Lung microvascular endothelial cell (primary cell): ENCODE measurements around the gene NEIL3. TPM values are rescaled to one million over a fixed set of nuclear protein-coding genes. Genes with fewer than 3 reads are reported as not detected.

Experiments
- DNase-seq, 2 donors: peaks; one replicate each; pipeline versions ENCODE4 v3.0.0 to v3.0.0-alpha.2; 2010; ENCODE audit warnings: low read depth in 2 of 2
- total RNA-seq: library from RNA; depleted of rRNA; stranded (reverse); fragments of >200 nt; gene quantifications from 2 replicates; pipeline ENCODE4 v1.2.1, GENCODE V29; 2014

NEIL3 gene, protein sequence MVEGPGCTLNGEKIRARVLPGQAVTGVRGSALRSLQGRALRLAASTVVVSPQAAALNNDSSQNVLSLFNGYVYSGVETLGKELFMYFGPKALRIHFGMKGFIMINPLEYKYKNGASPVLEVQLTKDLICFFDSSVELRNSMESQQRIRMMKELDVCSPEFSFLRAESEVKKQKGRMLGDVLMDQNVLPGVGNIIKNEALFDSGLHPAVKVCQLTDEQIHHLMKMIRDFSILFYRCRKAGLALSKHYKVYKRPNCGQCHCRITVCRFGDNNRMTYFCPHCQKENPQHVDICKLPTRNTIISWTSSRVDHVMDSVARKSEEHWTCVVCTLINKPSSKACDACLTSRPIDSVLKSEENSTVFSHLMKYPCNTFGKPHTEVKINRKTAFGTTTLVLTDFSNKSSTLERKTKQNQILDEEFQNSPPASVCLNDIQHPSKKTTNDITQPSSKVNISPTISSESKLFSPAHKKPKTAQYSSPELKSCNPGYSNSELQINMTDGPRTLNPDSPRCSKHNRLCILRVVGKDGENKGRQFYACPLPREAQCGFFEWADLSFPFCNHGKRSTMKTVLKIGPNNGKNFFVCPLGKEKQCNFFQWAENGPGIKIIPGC
- 1.2 and 2.4 TPM in 2 replicates for total RNA-seq

GRCh38 chr4:177309522-177310371 is at the start of gene NEIL3:
TSS of gene NEIL3 (plus strand) at chr4:177309874. CDS start at chr4:177309954, 80 bp downstream.
- DNase-seq = peak; percentile 88 to 93

GRCh38 chr4:177263818-177264217 is 45.9 kb upstream of the NEIL3 start:
- no peak for DNase-seq

- no peak for DNase-seq
Measured at GRCh38 chr4:177264788-177265422, 44.8 kb upstream of the NEIL3 start.

DNA sequence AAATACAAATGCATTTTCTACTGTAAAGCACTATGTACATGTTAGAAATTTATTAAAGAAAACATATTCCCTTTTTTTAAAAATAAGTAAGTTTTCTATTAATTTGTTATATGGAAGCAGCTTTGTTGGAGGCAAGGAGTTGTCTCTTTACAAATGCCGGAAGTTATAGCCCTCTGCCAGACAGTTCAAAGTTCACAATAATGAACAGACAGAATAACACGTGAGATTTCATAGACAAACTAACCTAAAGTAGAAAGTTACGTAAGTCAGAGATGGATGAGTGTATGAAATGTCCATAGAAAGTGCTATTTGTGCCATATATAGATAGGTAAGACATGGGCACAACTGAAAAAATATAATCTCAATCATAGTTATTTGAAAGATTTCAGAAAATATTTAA is 43.9 kb upstream of the NEIL3 start:
- no peak for DNase-seq

GRCh38 chr4:177266506-177266905 is 43.2 kb upstream of the NEIL3 start:
- no peak for DNase-seq

- DNase-seq = no peak
Measured at GRCh38 chr4:177267911-177268310, 41.8 kb upstream of the NEIL3 start.

DNA sequence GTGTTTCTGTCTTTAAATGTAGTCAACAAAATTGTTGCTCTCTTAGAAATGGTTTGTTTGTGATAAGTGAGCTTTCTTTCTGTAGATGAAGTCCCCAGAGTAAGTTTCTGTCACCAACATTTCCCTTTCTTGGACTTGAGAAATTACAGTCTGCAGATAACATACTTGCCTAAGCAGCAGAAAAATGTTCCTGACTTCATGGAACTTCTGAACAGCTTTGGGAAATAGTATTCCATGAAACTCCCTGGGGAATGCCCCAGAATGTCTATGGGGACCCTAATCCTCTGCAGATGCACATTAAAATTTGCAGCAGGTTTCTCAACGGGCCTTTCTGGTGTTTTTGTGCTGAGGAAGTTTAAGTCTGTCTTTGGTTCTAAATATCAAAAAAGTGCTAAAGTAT is 38.6 kb upstream of the NEIL3 start:
- DNase-seq = no peak

GRCh38 chr4:177271915-177272766 is 37.5 kb upstream of the NEIL3 start:
- no peak for DNase-seq

DNA sequence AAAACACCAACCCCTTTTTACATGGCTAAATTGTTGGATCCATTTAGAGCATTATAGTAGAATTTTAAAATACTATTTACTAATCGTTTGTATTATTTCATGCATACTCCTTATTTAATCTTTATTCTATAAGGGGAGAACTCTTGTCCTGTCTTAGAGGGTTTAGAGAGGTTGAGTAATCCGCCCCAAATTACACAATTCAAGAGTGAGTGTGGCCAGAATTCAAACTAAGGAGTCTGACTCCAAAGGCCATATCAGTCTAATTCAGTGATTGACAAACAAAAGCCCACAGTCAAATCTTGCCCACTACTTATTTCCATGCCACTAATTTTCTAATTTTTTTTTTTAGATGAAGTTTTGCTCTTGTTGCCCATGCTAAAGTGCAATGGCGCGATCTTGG is 33.7 kb upstream of the NEIL3 start:
- no peak for DNase-seq

DNA sequence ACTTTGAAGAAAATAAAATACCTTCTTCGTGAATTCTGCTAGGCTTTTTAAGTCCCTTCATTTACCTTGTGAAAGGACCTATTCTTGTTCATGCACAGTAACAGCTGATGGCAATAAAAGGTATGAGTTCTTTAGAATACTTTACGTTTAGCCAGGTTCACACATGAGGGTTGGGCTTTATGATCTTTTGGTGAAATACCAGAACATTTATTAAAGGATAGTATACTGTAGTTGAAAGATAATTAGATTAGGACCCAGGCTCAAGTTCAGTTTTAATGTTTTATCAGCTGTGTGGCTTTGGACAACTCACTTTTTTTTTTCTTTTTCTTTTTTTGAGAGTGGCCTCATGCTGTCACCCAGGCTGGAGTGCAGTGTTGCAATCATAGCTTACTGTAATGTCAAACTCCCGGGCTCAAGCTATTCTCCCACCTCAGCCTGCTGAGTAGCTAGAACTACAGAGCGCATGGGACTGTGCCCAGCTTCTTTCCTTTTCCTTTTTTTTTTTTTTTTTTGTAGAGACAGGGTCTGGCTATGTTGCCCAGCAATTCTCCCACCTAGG is 28.2 kb upstream of the NEIL3 start:
- DNase-seq = no peak

DNA sequence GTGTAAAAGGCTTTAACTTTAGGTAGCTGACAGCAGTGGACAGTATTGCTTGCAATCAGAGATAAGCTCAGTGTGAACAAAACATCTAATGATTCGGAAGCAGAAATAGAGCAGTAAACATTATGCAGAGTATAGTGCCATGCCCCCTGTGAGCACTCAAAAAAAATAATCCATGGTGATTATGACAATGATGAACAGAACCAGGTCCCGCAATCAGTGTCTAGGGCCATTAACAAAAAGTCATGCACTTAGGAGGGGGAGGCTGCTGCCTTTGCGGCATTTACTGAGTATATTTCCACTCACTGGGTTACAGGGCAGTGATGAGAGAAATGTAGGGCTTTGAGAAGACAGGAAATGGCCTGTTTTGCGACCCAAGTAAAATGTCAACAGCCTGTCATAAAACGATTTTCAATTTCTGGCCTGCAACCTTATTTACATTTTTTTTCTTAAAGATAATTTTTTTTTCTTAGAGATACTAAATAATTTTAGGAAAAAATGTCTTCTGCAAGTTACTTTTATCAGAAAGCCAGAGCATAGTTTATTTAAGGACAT is 27.3 kb upstream of the NEIL3 start:
- peak in 1 of 2 donors; percentile 53 for DNase-seq

GRCh38 chr4:177283167-177283566 is 26.5 kb upstream of the NEIL3 start:
- no peak for DNase-seq

DNA sequence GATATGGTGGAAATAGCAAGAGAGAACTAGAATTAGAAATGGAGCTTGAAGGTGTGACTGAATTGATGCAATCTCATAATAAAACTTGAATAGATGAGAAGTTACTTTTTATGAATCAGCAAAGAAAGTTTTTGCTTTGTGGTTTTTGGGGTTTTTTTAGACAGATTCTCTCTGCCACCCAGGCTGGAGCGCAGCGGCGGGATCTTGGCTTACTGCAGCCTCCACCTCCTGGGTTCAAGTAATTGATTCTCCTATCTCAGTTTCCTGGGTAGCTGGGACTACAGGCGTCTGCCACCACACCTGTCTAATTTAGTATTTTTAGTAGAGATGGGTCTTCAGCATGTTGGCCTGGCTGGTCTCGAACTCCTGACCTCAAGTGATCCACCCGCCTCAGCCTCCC is 23.7 kb upstream of the NEIL3 start:
- DNase-seq = no peak

DNA sequence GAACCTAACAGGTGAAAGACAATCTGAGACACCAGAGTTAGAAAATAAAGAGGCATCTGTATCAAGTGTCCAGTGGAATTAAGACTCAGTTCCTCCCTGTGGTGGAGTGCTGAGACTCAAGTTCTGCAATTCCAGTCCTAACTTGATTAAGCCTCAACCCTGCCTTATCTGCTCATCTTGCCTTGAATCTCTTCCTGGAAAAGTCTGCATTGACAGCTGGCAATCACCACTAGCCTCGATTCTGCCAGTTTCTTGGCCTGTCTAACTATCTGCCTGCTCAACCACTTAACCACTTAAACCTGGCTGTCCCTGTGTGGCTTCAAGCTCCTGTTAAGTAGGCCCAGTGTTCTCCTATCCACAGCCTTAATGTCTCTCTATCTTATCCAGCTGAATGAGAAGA is 22.4 kb upstream of the NEIL3 start:
- DNase-seq = no peak

DNA sequence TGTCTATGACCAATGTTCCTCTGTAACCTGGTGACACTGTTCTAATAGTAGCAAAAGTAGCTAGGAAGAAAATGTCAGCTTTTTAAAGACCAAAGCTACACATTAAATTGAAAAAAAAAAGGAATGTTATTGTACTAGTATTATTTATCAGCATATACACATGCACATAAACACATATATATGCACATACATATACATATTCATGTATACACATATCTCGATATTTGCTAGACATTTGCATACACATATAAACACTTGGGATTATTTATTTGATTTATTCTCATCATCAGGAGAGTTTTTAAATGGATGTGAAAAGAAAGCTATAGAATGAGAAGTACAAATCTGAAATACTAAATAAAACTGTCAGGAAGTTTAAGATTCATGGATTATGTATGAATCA is 21.3 kb upstream of the NEIL3 start:
- DNase-seq = no peak

DNA sequence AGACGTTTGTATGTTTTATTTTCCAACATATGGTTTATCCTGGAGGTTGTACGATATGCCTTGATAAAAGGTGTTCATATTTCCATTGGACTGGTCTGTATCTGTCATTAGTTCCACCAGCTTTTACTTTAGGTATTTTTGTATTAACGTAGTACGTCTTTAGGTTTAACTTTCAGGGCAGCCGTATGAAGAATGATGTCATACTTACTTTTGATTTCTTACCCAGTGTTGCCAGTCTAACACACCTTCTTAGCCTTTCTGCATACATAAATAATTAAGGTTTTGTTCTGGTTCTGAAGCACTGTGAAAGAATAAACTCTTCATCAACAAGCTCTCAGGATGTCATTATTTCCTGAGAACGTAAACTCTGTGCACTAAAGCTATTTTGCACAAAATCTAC is 18.9 kb upstream of the NEIL3 start:
- no peak for DNase-seq

GRCh38 chr4:177292171-177292570 is 17.5 kb upstream of the NEIL3 start:
- no peak for DNase-seq

- no peak for DNase-seq
Measured at GRCh38 chr4:177293208-177294033, 16.3 kb upstream of the NEIL3 start.

GRCh38 chr4:177297785-177298391 is 11.8 kb upstream of the NEIL3 start:
- no peak for DNase-seq
